Retinal pigment epithelial cell (primary cell): ENCODE data around the gene TMEM115.

Experiments used
- DNase-seq: peaks from one replicate; pipeline ENCODE4 v3.0.0-alpha.2; 2010; ENCODE audit warnings: low read depth
- H3K4me3 ChIP-seq: 2 replicates; pipeline ENCODE4 v1.5.1; 2011; ENCODE audit warnings: mild to moderate bottlenecking, low read length, control low read depth, moderate library complexity
- TF ChIP-seq, protein P1 (sequence below): conservative IDR thresholded peaks from 2 replicates; pipeline ENCODE4 v1.5.1; 2011; ENCODE audit warnings: low read depth, low read length, control low read depth, inconsistent platforms

The TMEM115 gene

DNA sequence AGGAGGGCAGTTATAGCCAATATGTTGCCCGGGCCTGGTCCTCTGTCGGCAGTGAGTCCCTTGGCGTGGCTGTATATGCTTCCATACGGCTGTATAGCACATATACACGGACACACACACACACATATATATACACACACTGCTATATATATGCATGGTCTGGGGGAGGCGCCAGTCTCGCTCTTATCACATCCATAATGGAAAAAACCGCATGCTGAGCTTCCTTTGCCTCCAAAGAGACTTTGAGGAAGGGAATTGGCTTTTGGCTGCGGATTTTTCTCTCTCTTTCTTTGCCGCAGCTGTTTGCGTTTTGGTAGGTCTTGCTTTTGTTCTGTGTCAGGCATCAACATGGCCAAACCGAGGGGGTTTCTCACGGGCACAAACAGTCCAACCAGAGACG is 11.3 kb upstream of the TMEM115 start:
- H3K4me3 ChIP-seq, result no peak overlapping the region
- DNase-seq, result no peak
- TF ChIP-seq, protein P1, sequence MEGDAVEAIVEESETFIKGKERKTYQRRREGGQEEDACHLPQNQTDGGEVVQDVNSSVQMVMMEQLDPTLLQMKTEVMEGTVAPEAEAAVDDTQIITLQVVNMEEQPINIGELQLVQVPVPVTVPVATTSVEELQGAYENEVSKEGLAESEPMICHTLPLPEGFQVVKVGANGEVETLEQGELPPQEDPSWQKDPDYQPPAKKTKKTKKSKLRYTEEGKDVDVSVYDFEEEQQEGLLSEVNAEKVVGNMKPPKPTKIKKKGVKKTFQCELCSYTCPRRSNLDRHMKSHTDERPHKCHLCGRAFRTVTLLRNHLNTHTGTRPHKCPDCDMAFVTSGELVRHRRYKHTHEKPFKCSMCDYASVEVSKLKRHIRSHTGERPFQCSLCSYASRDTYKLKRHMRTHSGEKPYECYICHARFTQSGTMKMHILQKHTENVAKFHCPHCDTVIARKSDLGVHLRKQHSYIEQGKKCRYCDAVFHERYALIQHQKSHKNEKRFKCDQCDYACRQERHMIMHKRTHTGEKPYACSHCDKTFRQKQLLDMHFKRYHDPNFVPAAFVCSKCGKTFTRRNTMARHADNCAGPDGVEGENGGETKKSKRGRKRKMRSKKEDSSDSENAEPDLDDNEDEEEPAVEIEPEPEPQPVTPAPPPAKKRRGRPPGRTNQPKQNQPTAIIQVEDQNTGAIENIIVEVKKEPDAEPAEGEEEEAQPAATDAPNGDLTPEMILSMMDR, result peak; percentile 28

DNA sequence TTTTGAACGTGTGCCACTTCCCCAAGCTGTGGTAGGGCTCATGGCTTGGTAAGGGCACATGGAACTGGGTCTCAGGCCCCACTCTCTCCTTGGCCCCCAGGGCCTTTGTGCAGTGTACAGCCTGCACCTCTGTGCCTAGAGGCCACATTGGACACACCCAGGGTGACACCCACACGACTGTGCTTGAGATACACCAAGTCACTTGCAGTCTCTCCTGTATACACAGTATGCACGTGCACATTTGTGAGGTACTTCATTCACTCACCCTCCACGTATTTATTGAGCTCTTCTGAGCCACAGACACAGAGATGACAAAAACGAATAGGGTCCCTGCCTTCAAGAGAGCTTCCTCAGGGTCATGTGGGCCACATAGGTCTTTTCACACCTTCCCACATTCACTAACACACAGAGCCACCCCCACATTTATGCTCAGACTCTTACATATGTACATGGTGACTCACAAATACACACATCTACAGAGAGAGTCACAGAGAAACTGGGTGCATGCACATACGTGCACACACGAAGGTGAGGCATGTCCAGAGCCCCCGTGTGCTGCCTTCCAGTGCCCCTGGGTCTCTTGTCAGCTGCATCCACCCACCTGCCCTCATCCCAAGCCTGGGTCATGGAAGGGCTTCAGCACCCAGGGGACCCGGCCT is 9.8 kb upstream of the TMEM115 start:
- TF ChIP-seq, protein P1, result no peak
- DNase-seq, result no peak
- H3K4me3 ChIP-seq, result no peak overlapping the region

DNA sequence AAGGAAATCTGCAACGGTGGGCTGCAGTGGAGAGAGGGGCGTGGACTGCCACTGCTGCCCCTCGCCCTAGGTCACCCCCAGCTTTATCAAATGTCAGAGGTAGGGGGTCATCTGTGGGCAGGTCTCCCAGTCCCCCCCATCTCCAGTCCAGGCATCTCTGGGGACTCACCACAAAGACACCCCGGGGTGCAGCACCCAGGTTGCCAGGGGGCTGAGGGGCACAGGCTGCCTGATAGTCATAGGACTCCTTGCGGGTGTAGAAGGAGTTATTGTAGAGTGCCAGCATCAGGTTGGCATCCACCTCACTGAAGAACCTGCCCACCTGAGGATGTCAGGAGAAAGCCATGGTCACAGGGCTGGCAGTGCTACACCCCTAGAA is 6.5 kb upstream of the TMEM115 start:
- TF ChIP-seq, protein P1, result no peak
- no peak for DNase-seq
- H3K4me3 ChIP-seq, result no peak overlapping the region

DNA sequence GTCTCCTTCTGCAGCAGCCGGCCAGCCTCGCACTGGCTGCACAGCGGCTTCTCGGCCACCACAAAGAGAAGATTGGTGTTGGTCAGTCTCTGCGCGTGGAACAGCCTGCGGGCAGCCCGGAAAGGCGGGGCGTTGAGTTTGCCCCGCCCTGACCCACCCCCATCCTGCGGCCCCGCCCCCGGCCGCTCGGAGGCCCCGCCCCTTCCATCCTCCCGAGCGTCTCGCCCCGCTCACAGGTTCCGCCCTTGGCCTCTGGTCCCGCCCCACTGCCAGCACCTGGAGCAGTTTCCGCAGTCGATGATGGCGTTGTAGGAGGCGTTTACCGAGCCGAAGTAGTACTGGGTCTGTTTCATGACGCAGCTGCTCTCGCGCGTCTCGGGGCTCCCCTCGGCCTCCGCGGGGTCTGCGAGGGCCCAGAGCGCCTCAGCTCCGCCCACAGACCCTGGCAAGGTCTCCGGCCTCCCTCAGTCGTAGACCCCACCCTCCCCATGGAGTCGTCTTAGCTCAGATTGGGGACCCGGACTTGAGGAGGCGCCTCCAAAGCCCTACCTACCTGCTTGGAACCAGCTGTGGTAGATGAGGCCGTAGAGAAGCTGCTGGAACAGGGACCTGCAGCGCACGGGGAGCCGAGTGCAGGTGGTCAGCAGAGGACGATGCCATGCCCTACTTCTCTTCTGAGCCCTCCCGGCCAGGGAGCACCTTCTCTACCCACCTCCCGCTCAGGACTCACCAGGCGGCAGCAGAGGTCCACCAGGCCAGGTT is 5.9 kb upstream of the TMEM115 start:
- TF ChIP-seq, protein P1, result no peak
- peak overlapping the region; percentile 48 for H3K4me3 ChIP-seq
- DNase-seq, result peak; percentile 20

DNA sequence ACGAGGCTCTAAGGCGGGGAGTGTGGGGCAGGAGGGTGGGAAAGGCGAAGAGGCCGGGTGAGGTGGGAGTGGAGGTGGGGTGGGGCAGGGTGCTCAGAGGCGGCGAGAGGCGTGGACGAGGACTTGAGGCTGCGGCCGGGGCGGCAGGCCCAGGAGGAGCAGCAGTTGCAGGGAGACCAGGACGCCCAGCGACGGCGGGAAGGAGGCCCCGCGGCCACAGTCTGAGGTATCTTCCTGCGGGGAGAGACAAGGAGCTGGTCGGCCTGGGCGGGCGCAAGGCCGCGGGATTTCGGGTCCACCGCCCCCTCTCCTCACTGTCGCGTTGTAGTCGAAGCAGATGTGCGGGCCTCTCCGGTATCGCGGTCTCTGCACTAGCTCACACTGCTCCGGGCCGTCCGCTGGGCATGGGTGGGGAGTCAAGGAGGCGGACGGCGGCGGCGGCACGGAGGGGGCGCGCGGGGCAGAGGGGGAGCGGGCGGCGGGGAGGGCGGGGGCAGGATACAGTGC is 5.3 kb upstream of the TMEM115 start:
- TF ChIP-seq, protein P1, result no peak
- DNase-seq, result no peak
- peak overlapping the region; percentile 48 for H3K4me3 ChIP-seq

DNA sequence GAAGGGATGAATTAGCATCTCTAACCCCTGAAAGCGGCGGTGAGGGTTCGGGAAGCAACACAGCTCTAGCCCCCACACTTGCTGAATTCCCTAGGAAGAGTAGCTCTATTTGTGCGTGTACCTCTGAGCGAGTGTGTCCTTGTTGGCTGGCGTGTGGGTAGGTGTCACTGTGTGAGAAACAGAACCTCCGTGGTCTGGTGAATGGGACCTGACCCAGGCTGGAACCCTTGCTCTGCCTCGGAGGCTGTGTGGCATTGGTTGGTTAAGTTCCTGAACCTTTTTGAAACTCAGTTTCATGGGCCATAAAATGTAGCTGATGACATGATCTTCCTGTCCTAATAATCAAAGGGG is 414 bp upstream of the TMEM115 start:
- TF ChIP-seq, protein P1, result no peak
- no peak for DNase-seq
- H3K4me3 ChIP-seq, result peak overlapping the region; percentile 81
